Measurements from ENCODE around the gene SLC40A1. TPM values are rescaled to one million over a fixed set of nuclear protein-coding genes. Genes with fewer than 3 reads are reported as not detected.

Gene SLC40A1
- total RNA-seq, 2 donors from 2014 or later: 86.7 to 169 TPM

DNA sequence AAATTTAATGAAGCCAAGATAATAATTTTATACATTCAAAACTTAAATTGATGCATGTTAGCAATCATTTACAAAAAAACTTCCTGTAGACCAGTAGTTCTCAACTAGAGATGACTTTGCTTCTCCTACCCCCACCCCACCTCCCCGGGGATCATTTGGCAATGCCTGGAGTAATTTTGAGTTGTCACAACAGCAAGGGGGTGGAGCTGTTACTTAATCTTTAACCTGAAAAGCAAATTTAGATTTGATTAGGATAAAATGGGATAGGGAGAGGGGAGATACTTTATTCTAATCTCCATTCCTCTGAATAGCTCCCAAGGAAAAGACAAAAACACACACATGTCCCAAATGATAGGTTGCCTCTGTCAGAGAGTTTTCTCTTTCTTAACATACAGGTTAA, 4.2 kb downstream of the SLC40A1 start:
- DNase-seq (ENCODE audit: low spot score): no peak
- no peaks in the 10 kb centered on the region for H3K27me3 ChIP-seq (replicated peaks; ENCODE audit: insufficient read depth)
- no peak overlapping the region for H3K4me3 ChIP-seq
- H3K9me3 ChIP-seq: no peaks in the 10 kb centered on the region
- H3K4me1 ChIP-seq (replicated peaks): no peaks in the 10 kb centered on the region
- no peak overlapping the region for H3K27ac ChIP-seq
- no peaks in the 10 kb centered on the region for H3K36me3 ChIP-seq
- 27% methylated on average over 1 of the region's 1 CpG for WGBS
- no peak for TF ChIP-seq CTCF (IDR thresholded peaks at IDR 0.05)
- no peak for TF ChIP-seq POLR2A (IDR thresholded peaks at IDR 0.05)
- TF ChIP-seq POLR2AphosphoS5 (IDR thresholded peaks at IDR 0.05): no peak
- intact Hi-C loops (cut with DNase I): no loop called here

GRCh38 chr2:189574793-189575475, 5.7 kb downstream of the SLC40A1 start:
- Histone ChIP-seq H3K4me1 (replicated peaks) (no peaks in the 10 kb centered on the region), H3K27ac (no peak overlapping the region), H3K36me3 (no peaks in the 10 kb centered on the region), H3K9me3 (no peaks in the 10 kb centered on the region), H3K4me3 (no peak overlapping the region), H3K27me3 (replicated peaks; ENCODE audit: insufficient read depth) (no peaks in the 10 kb centered on the region)
- DNase-seq (ENCODE audit: low spot score): no peak
- no peak for TF ChIP-seq POLR2A (IDR thresholded peaks at IDR 0.05)
- no peak for TF ChIP-seq POLR2AphosphoS5 (IDR thresholded peaks at IDR 0.05)
- TF ChIP-seq CTCF (IDR thresholded peaks at IDR 0.05): no peak
- intact Hi-C loops (cut with DNase I): no loop called here
- WGBS: 81% methylated on average over 5 of the region's 5 CpGs

- 97% methylated on average over 1 of the region's 1 CpG for WGBS
- Histone ChIP-seq H3K4me1 (replicated peaks) (no peaks in the 10 kb centered on the region), H3K27me3 (replicated peaks; ENCODE audit: insufficient read depth) (no peaks in the 10 kb centered on the region), H3K9me3 (no peaks in the 10 kb centered on the region), H3K4me3 (no peak overlapping the region), H3K27ac (no peak overlapping the region), H3K36me3 (no peaks in the 10 kb centered on the region)
- no peak for DNase-seq (ENCODE audit: low spot score)
- intact Hi-C loops (cut with DNase I): no loop called here
- TF ChIP-seq POLR2AphosphoS5 (IDR thresholded peaks at IDR 0.05) (no peak), POLR2A (IDR thresholded peaks at IDR 0.05) (no peak), CTCF (IDR thresholded peaks at IDR 0.05) (no peak)
Observed at GRCh38 chr2:189570570-189571031, 10.0 kb downstream of the SLC40A1 start.

GRCh38 chr2:189569295-189569910, 11.2 kb downstream of the SLC40A1 start:
- TF ChIP-seq POLR2AphosphoS5 (IDR thresholded peaks at IDR 0.05) (no peak), CTCF (IDR thresholded peaks at IDR 0.05) (no peak), POLR2A (IDR thresholded peaks at IDR 0.05) (no peak)
- Histone ChIP-seq H3K9me3 (no peaks in the 10 kb centered on the region), H3K27ac (no peak overlapping the region), H3K36me3 (no peaks in the 10 kb centered on the region), H3K27me3 (replicated peaks; ENCODE audit: insufficient read depth) (no peaks in the 10 kb centered on the region), H3K4me1 (replicated peaks) (no peaks in the 10 kb centered on the region), H3K4me3 (no peak overlapping the region)
- intact Hi-C loops (cut with DNase I): no loop called here
- DNase-seq (ENCODE audit: low spot score): no peak
- WGBS: 24% methylated on average over 1 of the region's 1 CpG

DNA sequence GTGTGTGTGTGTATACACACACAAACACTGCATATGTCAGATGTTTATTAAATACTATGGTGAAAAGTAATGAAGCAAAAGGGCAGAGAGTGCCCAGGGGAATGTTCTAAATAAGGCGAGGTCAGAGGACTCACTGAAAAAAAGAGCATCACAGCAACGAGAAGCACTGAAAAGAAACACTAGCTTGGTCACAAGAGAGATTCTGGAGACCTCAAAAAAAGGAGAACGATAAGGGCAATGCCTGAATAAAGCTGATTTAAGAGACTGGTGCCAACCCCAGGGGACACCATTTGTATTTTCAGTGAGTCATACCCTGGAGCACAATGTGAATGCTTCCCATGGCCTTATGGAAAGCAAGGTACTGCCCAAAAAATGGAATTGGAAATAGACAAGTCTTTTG, 14.5 kb downstream of the SLC40A1 start:
- no peaks in the 10 kb centered on the region for H3K9me3 ChIP-seq
- no peaks in the 10 kb centered on the region for H3K4me1 ChIP-seq (replicated peaks)
- peaks cover 0 to 4% of the 10 kb centered on the region in 2 donors for H3K36me3 ChIP-seq
- H3K27ac ChIP-seq: no peak overlapping the region
- TF ChIP-seq CTCF (IDR thresholded peaks at IDR 0.05) (no peak), POLR2A (IDR thresholded peaks at IDR 0.05) (no peak)
- H3K4me3 ChIP-seq: no peak overlapping the region
- 79% methylated on average over 3 of the region's 3 CpGs for WGBS
- intact Hi-C loops (cut with DNase I): no loop called here
- no peaks in the 10 kb centered on the region for H3K27me3 ChIP-seq (replicated peaks; ENCODE audit: insufficient read depth)
- DNase-seq (ENCODE audit: low spot score): no peak
